ENCODE data around the gene TSPAN13. TPM values are rescaled to one million over a fixed set of nuclear protein-coding genes. Genes with fewer than 3 reads are reported as not detected.

TSPAN13 gene
- total RNA-seq, 1 donor, result 10.8 TPM

DNA sequence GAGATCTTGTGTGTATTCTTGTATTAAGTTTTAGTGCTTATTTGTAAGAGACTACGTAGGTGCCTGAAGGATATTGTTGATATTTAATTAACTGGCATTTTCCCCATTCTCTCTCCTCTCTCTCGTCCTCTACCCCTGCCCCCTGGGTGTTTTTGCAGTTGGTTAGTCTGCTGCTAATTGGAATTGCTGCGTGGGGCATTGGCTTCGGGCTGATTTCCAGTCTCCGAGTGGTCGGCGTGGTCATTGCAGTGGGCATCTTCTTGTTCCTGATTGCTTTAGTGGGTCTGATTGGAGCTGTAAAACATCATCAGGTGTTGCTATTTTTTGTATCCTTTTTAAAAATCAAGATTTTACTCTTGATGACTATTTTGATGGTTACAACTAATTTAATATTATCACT is 22.5 kb downstream of the TSPAN13 start:
- no peak for DNase-seq (ENCODE audit: low read depth)
- TF ChIP-seq, protein P1, sequence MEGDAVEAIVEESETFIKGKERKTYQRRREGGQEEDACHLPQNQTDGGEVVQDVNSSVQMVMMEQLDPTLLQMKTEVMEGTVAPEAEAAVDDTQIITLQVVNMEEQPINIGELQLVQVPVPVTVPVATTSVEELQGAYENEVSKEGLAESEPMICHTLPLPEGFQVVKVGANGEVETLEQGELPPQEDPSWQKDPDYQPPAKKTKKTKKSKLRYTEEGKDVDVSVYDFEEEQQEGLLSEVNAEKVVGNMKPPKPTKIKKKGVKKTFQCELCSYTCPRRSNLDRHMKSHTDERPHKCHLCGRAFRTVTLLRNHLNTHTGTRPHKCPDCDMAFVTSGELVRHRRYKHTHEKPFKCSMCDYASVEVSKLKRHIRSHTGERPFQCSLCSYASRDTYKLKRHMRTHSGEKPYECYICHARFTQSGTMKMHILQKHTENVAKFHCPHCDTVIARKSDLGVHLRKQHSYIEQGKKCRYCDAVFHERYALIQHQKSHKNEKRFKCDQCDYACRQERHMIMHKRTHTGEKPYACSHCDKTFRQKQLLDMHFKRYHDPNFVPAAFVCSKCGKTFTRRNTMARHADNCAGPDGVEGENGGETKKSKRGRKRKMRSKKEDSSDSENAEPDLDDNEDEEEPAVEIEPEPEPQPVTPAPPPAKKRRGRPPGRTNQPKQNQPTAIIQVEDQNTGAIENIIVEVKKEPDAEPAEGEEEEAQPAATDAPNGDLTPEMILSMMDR (IDR thresholded peaks at IDR 0.05; ENCODE audit: insufficient read depth, low read depth, low read length), result no peak
- H3K4me3 ChIP-seq (ENCODE audit: low read depth, low read length), result no peak overlapping the region

DNA sequence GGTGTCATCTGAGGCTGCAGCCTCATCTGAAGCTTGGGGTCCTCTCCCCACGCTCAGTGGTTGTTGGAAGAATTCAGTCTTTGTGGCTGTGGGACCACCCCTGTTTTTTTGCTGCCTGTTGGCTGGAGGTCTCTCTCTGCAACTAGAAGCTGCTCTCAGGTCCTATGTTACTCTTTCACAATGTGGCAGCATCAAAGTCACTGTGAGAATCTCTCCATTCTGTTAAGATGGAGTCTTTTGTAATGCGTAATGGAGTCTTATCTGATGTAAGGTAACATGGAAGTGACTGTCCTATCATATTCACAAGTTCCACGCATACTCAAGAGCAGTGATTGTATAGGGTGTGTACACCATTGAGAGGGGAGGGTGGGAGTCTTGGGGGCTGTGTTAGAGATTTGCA is 24.9 kb downstream of the TSPAN13 start:
- DNase-seq (ENCODE audit: low read depth), result no peak
- H3K4me3 ChIP-seq (ENCODE audit: low read depth, low read length), result no peak overlapping the region
- TF ChIP-seq, protein P1 (IDR thresholded peaks at IDR 0.05; ENCODE audit: insufficient read depth, low read depth, low read length), result no peak

DNA sequence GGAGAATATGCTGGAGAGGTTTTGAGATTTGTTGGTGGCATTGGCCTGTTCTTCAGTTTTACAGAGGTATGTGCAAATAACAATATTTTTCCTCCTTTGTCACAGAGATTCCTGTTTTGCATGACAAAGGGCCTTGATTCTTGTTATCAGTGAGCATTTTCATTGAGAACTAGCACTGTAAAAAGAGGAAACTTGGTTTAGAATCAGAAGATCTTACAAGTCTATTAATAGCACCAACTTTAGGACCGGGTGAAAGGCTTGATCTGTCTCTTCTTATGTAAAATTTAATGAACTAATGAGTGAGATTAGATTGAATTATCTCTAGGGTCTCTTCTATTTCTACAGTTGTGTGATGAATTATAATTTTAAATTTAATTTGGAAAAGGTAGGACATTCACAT is 25.5 kb downstream of the TSPAN13 start:
- H3K4me3 ChIP-seq (ENCODE audit: low read depth, low read length), result no peak overlapping the region
- TF ChIP-seq, protein P1 (IDR thresholded peaks at IDR 0.05; ENCODE audit: insufficient read depth, low read depth, low read length), result no peak
- no peak for DNase-seq (ENCODE audit: low read depth)

DNA sequence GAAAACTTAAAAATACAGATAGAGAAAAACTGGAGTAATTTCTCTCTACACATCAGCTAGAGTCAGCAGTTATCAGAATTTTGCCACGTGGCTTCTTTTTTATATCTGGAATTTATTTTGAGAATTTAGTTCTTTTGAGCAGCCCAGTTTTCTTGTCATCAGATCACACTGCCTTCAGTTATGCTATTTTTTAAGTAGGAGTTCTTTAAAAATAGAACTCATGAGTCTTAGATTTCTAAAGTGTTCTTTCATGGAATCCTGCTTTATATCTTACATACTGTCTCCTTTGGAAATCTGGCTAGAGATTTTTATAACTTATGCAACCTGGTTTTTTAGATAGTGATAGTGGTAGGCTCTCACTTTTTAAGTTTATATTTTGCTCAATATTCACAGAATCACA is 27.0 kb downstream of the TSPAN13 start:
- no peak for DNase-seq (ENCODE audit: low read depth)
- TF ChIP-seq, protein P1 (IDR thresholded peaks at IDR 0.05; ENCODE audit: insufficient read depth, low read depth, low read length), result no peak
- H3K4me3 ChIP-seq (ENCODE audit: low read depth, low read length), result no peak overlapping the region

DNA sequence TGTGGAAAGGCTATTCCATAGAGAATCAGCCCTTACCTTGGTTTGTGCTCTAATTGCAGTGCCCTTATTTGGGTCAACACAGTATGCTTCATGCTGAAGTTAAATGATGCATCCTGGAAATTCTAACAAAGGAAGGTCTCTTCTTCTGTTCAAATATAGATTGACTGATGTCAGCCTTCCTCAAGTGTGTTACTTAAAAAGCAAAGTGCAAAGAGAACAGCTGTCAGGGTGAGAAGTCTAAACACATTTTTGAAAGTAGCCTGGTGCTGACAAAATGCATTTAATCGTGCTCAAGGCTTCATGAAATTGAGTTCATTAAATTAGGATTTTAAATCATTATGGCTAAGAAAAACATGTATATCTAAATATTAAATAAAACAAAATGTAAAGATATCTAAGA is 31.8 kb downstream of the TSPAN13 start:
- TF ChIP-seq, protein P1 (IDR thresholded peaks at IDR 0.05; ENCODE audit: insufficient read depth, low read depth, low read length), result no peak
- no peak overlapping the region for H3K4me3 ChIP-seq (ENCODE audit: low read depth, low read length)
- DNase-seq (ENCODE audit: low read depth), result no peak

DNA sequence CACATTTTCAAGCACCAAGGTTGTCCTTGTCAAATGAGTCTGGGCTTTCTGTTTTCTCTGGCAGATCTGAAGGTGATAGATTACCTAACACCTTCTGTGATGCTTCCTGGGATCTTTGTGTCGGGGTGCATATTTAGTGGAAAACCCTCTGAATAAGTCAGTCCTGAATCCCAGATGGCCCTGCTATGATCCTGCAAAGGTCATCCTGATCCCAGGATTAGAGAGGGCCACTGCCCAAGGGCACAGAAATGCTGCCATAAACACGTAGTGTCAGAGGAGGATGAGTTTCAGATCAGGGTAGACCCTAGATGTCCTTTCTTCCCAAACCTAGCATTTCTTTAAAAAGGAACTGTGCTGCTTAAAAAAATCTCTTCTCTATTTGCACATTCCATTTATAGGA is 32.3 kb downstream of the TSPAN13 start:
- H3K4me3 ChIP-seq (ENCODE audit: low read depth, low read length), result no peak overlapping the region
- TF ChIP-seq, protein P1 (IDR thresholded peaks at IDR 0.05; ENCODE audit: insufficient read depth, low read depth, low read length), result no peak
- DNase-seq (ENCODE audit: low read depth), result no peak

DNA sequence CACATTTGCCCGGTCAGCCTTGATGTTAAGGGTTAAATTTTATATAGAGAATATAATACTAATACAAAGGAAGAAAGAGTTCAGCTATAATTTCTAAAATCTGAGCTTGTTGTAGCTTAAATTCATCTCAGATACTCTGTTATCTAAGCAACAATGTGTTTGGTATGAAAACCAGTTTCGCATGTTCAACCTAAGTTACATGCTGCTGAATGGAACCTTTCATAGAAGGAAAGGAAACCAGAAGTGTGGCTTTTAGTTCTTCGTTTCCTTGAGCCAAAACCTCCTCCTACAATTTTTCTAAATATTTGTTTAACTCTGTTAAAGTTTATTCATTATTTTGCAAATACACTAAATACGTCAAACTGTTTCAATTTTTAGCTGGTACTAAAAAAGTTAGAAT is 32.7 kb downstream of the TSPAN13 start:
- no peak overlapping the region for H3K4me3 ChIP-seq (ENCODE audit: low read depth, low read length)
- TF ChIP-seq, protein P1 (IDR thresholded peaks at IDR 0.05; ENCODE audit: insufficient read depth, low read depth, low read length), result no peak
- no peak for DNase-seq (ENCODE audit: low read depth)
